Immature natural killer cell (primary cell): ENCODE data around the gene LDHA. TPM values are rescaled to one million over a fixed set of nuclear protein-coding genes. Genes with fewer than 3 reads are reported as not detected.
"Not testable (repeated sequence)": the region's sequence is repeated elsewhere in the genome, so short reads cannot be mapped to it uniquely, and the experiment has no call there.

Source experiments
- DNase-seq, 3 donors: peaks; one replicate each; pipeline ENCODE4 v3.0.0; 2022; ENCODE audit warnings: mixed read lengths in 1 of 3
- H3K27ac Mint-ChIP-seq, 6 donors: one replicate each; pipeline ENCODE4 v1.8.0; 2020; ENCODE audit warnings: mixed read lengths in 6 of 6, mild to moderate bottlenecking in 5 of 6, inconsistent platforms in 4 of 6, moderate library complexity in 3 of 6
- H3K27me3 Mint-ChIP-seq, 3 donors: one replicate each; pipeline ENCODE4 v1.8.0; 2020 to 2021; ENCODE audit warnings: low read depth in 3 of 3, mild to moderate bottlenecking in 3 of 3, mixed read lengths in 3 of 3, moderate library complexity in 3 of 3, inconsistent platforms in 1 of 3
- H3K36me3 Mint-ChIP-seq, 3 donors: one replicate each; pipeline ENCODE4 v1.8.0; 2020; ENCODE audit warnings: mixed read lengths in 3 of 3, inconsistent platforms in 2 of 3, mild to moderate bottlenecking in 2 of 3
- H3K4me1 Mint-ChIP-seq, 2 donors: one replicate each; pipeline ENCODE4 v1.8.0; 2020; ENCODE audit warnings: inconsistent platforms in 2 of 2, mild to moderate bottlenecking in 2 of 2, mixed read lengths in 2 of 2, moderate library complexity in 1 of 2
- H3K4me3 Mint-ChIP-seq, 5 donors: one replicate each; pipeline ENCODE4 v1.8.0; 2020; ENCODE audit warnings: mild to moderate bottlenecking in 5 of 5, mixed read lengths in 5 of 5, inconsistent platforms in 3 of 5, moderate library complexity in 3 of 5
- H3K9me3 Mint-ChIP-seq, 6 donors: one replicate each; pipeline ENCODE4 v1.8.0; 2020; ENCODE audit warnings: mild to moderate bottlenecking in 6 of 6, mixed read lengths in 6 of 6, inconsistent platforms in 4 of 6, moderate library complexity in 3 of 6
- polyA plus RNA-seq, 3 donors: library from polyadenylated mRNA; unstranded; fragments of 300-500 nt; fragmentation: Illumina TruSeq; gene quantifications; one replicate each; pipeline ENCODE4 v1.2.3, GENCODE V29; 2021

The LDHA gene
- polyA plus RNA-seq, 3 donors from 2014 or later, result 395 to 593 (median 422) TPM

GRCh38 chr11:18404062-18404461 is 9.7 kb downstream of the LDHA start:
- no peak overlapping the region for H3K27ac Mint-ChIP-seq
- peaks cover 32 to 52% (median 35%) of the 10 kb centered on the region in 3 donors for H3K36me3 Mint-ChIP-seq
- H3K27me3 Mint-ChIP-seq, result peaks cover 3 to 7% (median 6%) of the 10 kb centered on the region in 3 donors
- no peaks in the 10 kb centered on the region for H3K9me3 Mint-ChIP-seq
- no peak overlapping the region for H3K4me3 Mint-ChIP-seq
- H3K4me1 Mint-ChIP-seq, result peaks cover 7 to 16% of the 10 kb centered on the region in 2 donors
- DNase-seq, result no peak

- not testable (repeated sequence) for H3K27ac Mint-ChIP-seq, H3K9me3 Mint-ChIP-seq, H3K4me3 Mint-ChIP-seq, H3K27me3 Mint-ChIP-seq, DNase-seq
- peaks cover 5 to 11% of the 10 kb centered on the region in 2 donors for H3K4me1 Mint-ChIP-seq
- H3K36me3 Mint-ChIP-seq, result peaks cover 22 to 34% (median 30%) of the 10 kb centered on the region in 3 donors
Observed at GRCh38 chr11:18407400-18407799, 13.0 kb downstream of the LDHA start.

- Mint-ChIP-seq H3K36me3 (peaks cover 14 to 25% (median 21%) of the 10 kb centered on the region in 3 donors), H3K27ac (peak overlapping the region in 2 of 6 donors; percentile 21 to 50), H3K27me3 (peaks cover 1 to 7% (median 2%) of the 10 kb centered on the region in 3 donors), H3K9me3 (peaks cover 0 to 1% (median 0%) of the 10 kb centered on the region in 6 donors), H3K4me1 (peaks cover 5 to 14% of the 10 kb centered on the region in 2 donors), H3K4me3 (no peak overlapping the region)
- DNase-seq, result no peak
Observed at GRCh38 chr11:18408558-18409291, 14.4 kb downstream of the LDHA start.

GRCh38 chr11:18416459-18416858 is 22.1 kb downstream of the LDHA start:
- H3K36me3 Mint-ChIP-seq, result no peaks in the 10 kb centered on the region
- H3K27me3 Mint-ChIP-seq, result peaks cover 0 to 2% (median 2%) of the 10 kb centered on the region in 3 donors
- H3K9me3 Mint-ChIP-seq, result peaks cover 0 to 2% (median 0%) of the 10 kb centered on the region in 6 donors
- no peak overlapping the region for H3K27ac Mint-ChIP-seq
- peaks cover 8 to 10% of the 10 kb centered on the region in 2 donors for H3K4me1 Mint-ChIP-seq
- no peak for DNase-seq
- no peak overlapping the region for H3K4me3 Mint-ChIP-seq

GRCh38 chr11:18419040-18419439 is 24.7 kb downstream of the LDHA start:
- H3K27ac Mint-ChIP-seq, result no peak overlapping the region

GRCh38 chr11:18420067-18420466 is 25.7 kb downstream of the LDHA start:
- Mint-ChIP-seq H3K4me3 (no peak overlapping the region), H3K36me3 (no peaks in the 10 kb centered on the region), H3K27me3 (peaks cover 0 to 2% (median 2%) of the 10 kb centered on the region in 3 donors), H3K4me1 (peaks cover 0 to 8% of the 10 kb centered on the region in 2 donors), H3K27ac (no peak overlapping the region), H3K9me3 (no peaks in the 10 kb centered on the region)
- DNase-seq, result no peak

More at GRCh38 chr11:18419040-18419439, 24.7 kb downstream of the LDHA start:
- H3K4me3 Mint-ChIP-seq, result no peak overlapping the region
- no peaks in the 10 kb centered on the region for H3K27me3 Mint-ChIP-seq
- peaks cover 0 to 8% of the 10 kb centered on the region in 2 donors for H3K4me1 Mint-ChIP-seq
- no peaks in the 10 kb centered on the region for H3K9me3 Mint-ChIP-seq
- DNase-seq, result no peak
- no peaks in the 10 kb centered on the region for H3K36me3 Mint-ChIP-seq

- Mint-ChIP-seq H3K36me3 (no peaks in the 10 kb centered on the region), H3K4me1 (no peaks in the 10 kb centered on the region), H3K27ac (no peak overlapping the region), H3K27me3 (peaks cover 0 to 4% (median 2%) of the 10 kb centered on the region in 3 donors), H3K4me3 (no peak overlapping the region), H3K9me3 (peaks cover 0 to 2% (median 0%) of the 10 kb centered on the region in 6 donors)
- DNase-seq, result no peak
Observed at GRCh38 chr11:18427240-18427639, 32.9 kb downstream of the LDHA start.

GRCh38 chr11:18429332-18429731 is 35.0 kb downstream of the LDHA start:
- H3K4me1 Mint-ChIP-seq, result no peaks in the 10 kb centered on the region
- H3K36me3 Mint-ChIP-seq, result no peaks in the 10 kb centered on the region
- H3K27ac Mint-ChIP-seq, result no peak overlapping the region
- no peak overlapping the region for H3K4me3 Mint-ChIP-seq
- no peak for DNase-seq
- H3K27me3 Mint-ChIP-seq, result peaks cover 0 to 4% (median 2%) of the 10 kb centered on the region in 3 donors
- H3K9me3 Mint-ChIP-seq, result peaks cover 0 to 2% (median 0%) of the 10 kb centered on the region in 6 donors

- DNase-seq, result no peak
- Mint-ChIP-seq H3K9me3 (peaks cover 0 to 3% (median 0%) of the 10 kb centered on the region in 6 donors), H3K4me3 (no peak overlapping the region), H3K27ac (no peak overlapping the region), H3K27me3 (peaks cover 0 to 4% (median 2%) of the 10 kb centered on the region in 3 donors), H3K4me1 (no peaks in the 10 kb centered on the region), H3K36me3 (no peaks in the 10 kb centered on the region)
Observed at GRCh38 chr11:18438691-18439090, 44.3 kb downstream of the LDHA start.

- H3K27me3 Mint-ChIP-seq, result peaks cover 0 to 3% (median 1%) of the 10 kb centered on the region in 3 donors
- no peak overlapping the region for H3K27ac Mint-ChIP-seq
- no peaks in the 10 kb centered on the region for H3K9me3 Mint-ChIP-seq
- no peak for DNase-seq
- no peaks in the 10 kb centered on the region for H3K4me1 Mint-ChIP-seq
- H3K4me3 Mint-ChIP-seq, result no peak overlapping the region
- H3K36me3 Mint-ChIP-seq, result no peaks in the 10 kb centered on the region
Observed at GRCh38 chr11:18449251-18449650, 54.9 kb downstream of the LDHA start.

- no peak for DNase-seq
- no peak overlapping the region for H3K4me3 Mint-ChIP-seq
- H3K4me1 Mint-ChIP-seq, result no peaks in the 10 kb centered on the region
- no peaks in the 10 kb centered on the region for H3K9me3 Mint-ChIP-seq
- H3K36me3 Mint-ChIP-seq, result no peaks in the 10 kb centered on the region
- peaks cover 0 to 3% (median 0%) of the 10 kb centered on the region in 3 donors for H3K27me3 Mint-ChIP-seq
- H3K27ac Mint-ChIP-seq, result no peak overlapping the region
Observed at GRCh38 chr11:18452927-18453326, 58.6 kb downstream of the LDHA start.

- H3K4me3 Mint-ChIP-seq, result peak within 1 kb of the TSS in 3 of 5 donors; percentile 36 to 63 (median 49)
- no peak within 1 kb of the TSS for H3K27ac Mint-ChIP-seq
Observed at GRCh38 chr11:18455686-18456372, 61.5 kb downstream of the LDHA start, which contains the start of gene LDHAL6A. Gene LDHAL6A, plus strand, starts transcription at chr11:18455856. Its CDS starts 825 bp downstream, at chr11:18456681.

GRCh38 chr11:18457450-18457849 is 63.1 kb downstream of the LDHA start:
- Mint-ChIP-seq H3K4me3 (no peak overlapping the region), H3K4me1 (no peaks in the 10 kb centered on the region), H3K27ac (peak overlapping the region in 1 of 6 donors; percentile 34), H3K36me3 (no peaks in the 10 kb centered on the region), H3K27me3 (peaks cover 0 to 8% (median 0%) of the 10 kb centered on the region in 3 donors), H3K9me3 (no peaks in the 10 kb centered on the region)
- DNase-seq, result no peak

More at GRCh38 chr11:18455686-18456372, 61.5 kb downstream of the LDHA start, which contains the start of gene LDHAL6A:
- H3K27me3 Mint-ChIP-seq, result peaks cover 0 to 6% (median 0%) of the 10 kb centered on the region in 3 donors
- no peaks in the 10 kb centered on the region for H3K4me1 Mint-ChIP-seq
- H3K9me3 Mint-ChIP-seq, result no peaks in the 10 kb centered on the region
- peak in 2 of 3 donors; percentile 14 to 20 for DNase-seq
- H3K36me3 Mint-ChIP-seq, result no peaks in the 10 kb centered on the region
